Glomerular endothelial cell (primary cell): Measurements from ENCODE around the gene JPT1. TPM values are rescaled to one million over a fixed set of nuclear protein-coding genes. Genes with fewer than 3 reads are reported as not detected.

Source experiments
- DNase-seq: peaks from one replicate; pipeline ENCODE4 v3.0.0-alpha.2; 2011; ENCODE audit warnings: low read depth, low spot score; ENCODE audit errors: extremely low read depth
- total RNA-seq: library from RNA; depleted of rRNA; stranded (reverse); fragments of >200 nt; gene quantifications from 2 replicates; pipeline ENCODE4 v1.2.3, GENCODE V29; 2015

JPT1 gene
- total RNA-seq, 1 donor from 2014 or later: 257 TPM

- DNase-seq: no peak
Observed at GRCh38 chr17:75109407-75110233, 44.7 kb downstream of the JPT1 start, which contains the start of gene ARMC7. Gene ARMC7, plus strand, starts transcription at chr17:75109969. Its CDS starts 320 bp downstream, at chr17:75110289.

- no peak for DNase-seq
Observed at GRCh38 chr17:75109046-75109406, 45.3 kb downstream of the JPT1 start.

GRCh38 chr17:75108193-75108592 is 46.1 kb downstream of the JPT1 start:
- DNase-seq: no peak

- peak; percentile 25 for DNase-seq
Observed at GRCh38 chr17:75105126-75106080, 48.9 kb downstream of the JPT1 start.

- no peak for DNase-seq
Observed at GRCh38 chr17:75103601-75104554, 50.4 kb downstream of the JPT1 start.

GRCh38 chr17:75102385-75102821 is 51.9 kb downstream of the JPT1 start:
- DNase-seq: no peak

GRCh38 chr17:75099881-75100595 is 54.3 kb downstream of the JPT1 start:
- no peak for DNase-seq

GRCh38 chr17:75098861-75099260 is 55.5 kb downstream of the JPT1 start:
- DNase-seq: no peak

- DNase-seq: no peak
Observed at GRCh38 chr17:75097865-75098264, 56.4 kb downstream of the JPT1 start.

- peak; percentile 34 for DNase-seq
Observed at GRCh38 chr17:75096082-75096625, 58.2 kb downstream of the JPT1 start.

GRCh38 chr17:75094871-75095399 is 59.4 kb downstream of the JPT1 start:
- no peak for DNase-seq

- no peak for DNase-seq
Observed at GRCh38 chr17:75093548-75094158, 60.7 kb downstream of the JPT1 start.

GRCh38 chr17:75091855-75092327 is 62.4 kb downstream of the JPT1 start:
- no peak for DNase-seq

- no peak for DNase-seq
Observed at GRCh38 chr17:75090871-75091854, 63.1 kb downstream of the JPT1 start.

- no peak for DNase-seq
Observed at GRCh38 chr17:75088465-75089417, 65.6 kb downstream of the JPT1 start.
